GM12873 (cell line): ENCODE results near the gene IFFO2.

Experiments used
- CTCF ChIP-seq: IDR thresholded peaks from 2 replicates; pipeline ENCODE4 v1.5.1; 2012; ENCODE audit warnings: low read depth, mild to moderate bottlenecking, moderate library complexity, low read length, control low read depth; ENCODE audit not compliant: insufficient read depth; ENCODE audit errors: missing control alignments

Gene IFFO2

GRCh38 chr1:18972531-18972930 lies 16.1 kb upstream of the IFFO2 start:
- peak; percentile 35 for TF ChIP-seq CTCF

DNA sequence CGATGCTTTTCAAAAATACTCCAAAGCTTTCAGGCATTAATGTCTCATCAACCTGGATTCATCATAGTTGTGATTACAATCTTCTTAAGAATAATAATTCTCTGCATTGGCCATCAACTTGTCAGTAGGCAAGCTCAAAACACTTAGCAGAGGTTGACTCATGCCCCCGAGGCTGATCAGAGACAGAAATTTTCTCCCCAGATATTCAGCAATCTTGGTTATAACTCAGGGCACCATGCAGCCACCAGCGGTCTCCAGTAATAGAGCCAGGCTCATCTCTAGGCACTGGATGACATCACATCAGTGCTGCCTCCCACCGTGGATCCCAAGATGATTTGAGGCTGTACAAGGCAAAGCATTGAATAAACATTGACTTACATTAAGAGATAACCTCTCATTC lies 14.3 kb upstream of the IFFO2 start:
- no peak for TF ChIP-seq CTCF

DNA sequence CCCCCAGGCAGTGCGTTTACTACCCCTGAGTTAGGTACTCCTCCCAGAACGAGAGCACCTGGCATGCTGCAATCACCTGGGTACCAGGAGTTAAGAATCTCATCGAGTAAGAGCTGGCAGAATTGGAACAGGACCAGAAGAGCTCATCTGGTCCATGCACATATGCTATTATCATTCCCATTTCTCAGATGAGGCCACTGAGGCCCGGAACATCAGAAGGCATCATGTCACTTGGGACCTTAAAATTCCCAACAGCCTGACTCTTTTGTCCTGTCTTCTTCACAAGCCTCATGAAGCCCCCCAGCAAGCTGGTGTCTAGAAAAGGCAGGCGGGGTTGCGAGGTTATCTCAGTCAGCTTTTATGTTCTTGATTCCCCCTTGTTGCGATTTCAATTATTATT lies 13.9 kb upstream of the IFFO2 start:
- no peak for TF ChIP-seq CTCF

GRCh38 chr1:18967066-18967690 lies 10.7 kb upstream of the IFFO2 start:
- TF ChIP-seq CTCF = no peak

DNA sequence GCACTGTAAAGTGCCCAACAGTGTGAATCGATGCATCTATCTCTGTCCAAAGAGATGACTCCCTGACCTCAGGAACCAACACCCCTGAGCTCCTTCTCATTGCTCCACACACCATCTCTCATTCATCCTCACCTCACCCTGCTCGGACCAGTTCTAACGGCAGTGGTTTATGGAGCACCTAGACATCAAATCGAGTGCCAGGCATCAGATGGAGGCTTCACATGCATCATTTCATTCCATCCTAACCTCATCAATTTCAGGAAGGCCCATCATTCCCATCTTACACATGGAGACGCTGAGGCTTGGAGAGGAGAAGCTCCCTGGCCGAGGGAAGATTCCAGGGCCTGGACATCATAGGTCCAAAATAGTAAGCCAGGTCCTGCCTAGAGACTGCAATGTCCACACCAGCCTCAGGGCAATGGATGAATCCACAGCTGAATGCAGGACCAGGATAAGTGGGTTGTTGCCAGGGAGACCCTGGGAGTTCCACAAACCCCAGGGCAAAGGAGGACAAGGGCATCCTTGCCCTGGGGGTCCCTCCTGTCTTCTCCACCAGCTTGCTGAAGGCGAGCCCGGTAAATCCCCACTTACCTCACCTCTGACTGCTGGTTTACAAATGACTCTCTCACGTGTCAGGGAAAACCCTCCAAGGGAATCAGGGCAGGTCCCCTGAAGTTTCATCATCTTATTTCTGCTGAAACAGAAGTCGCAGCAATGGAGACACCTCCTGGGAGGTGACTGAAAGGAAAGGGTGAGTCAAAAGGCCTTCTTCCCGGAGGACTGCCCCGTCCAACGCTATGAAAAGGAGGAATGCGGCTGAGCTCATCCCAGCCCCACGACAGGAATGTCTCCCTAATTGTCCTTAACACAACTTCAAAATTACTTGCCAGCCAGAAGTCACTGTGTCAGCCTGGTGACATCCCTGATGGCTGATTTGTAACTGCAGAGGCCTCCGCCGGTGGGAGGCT lies 9.0 kb upstream of the IFFO2 start:
- no peak for TF ChIP-seq CTCF

- no peak for TF ChIP-seq CTCF
Observed at GRCh38 chr1:18963968-18964367, 7.5 kb upstream of the IFFO2 start.
